Measurements from ENCODE around the gene PTPRZ1. TPM values are rescaled to one million over a fixed set of nuclear protein-coding genes. Genes with fewer than 3 reads are reported as not detected.

PTPRZ1 gene
- total RNA-seq, 6 experiments from 2014 or later, result 0.07 to 0.13 TPM; not detected in 4

GRCh38 chr7:121890833-121891232, 17.9 kb downstream of the PTPRZ1 start:
- no peak for TF ChIP-seq CTCF (IDR thresholded peaks at IDR 0.05)
- Mint-ChIP-seq H3K27me3 (ENCODE audit: insufficient read depth) (peaks cover 3% of the 10 kb centered on the region), H3K36me3 (ENCODE audit: low read depth) (no peaks in the 10 kb centered on the region), H3K4me3 (no peak overlapping the region), H3K27ac (no peak overlapping the region), H3K4me1 (ENCODE audit: low read depth) (no peaks in the 10 kb centered on the region), H3K9me3 (no peaks in the 10 kb centered on the region)
- no peak for DNase-seq

GRCh38 chr7:121891731-121892130, 18.8 kb downstream of the PTPRZ1 start:
- peaks cover 3% of the 10 kb centered on the region for H3K27me3 Mint-ChIP-seq (ENCODE audit: insufficient read depth)
- H3K9me3 Mint-ChIP-seq, result no peaks in the 10 kb centered on the region
- no peak for DNase-seq
- H3K4me3 Mint-ChIP-seq, result no peak overlapping the region
- TF ChIP-seq CTCF (IDR thresholded peaks at IDR 0.05), result no peak
- no peak overlapping the region for H3K27ac Mint-ChIP-seq
- no peaks in the 10 kb centered on the region for H3K4me1 Mint-ChIP-seq (ENCODE audit: low read depth)
- H3K36me3 Mint-ChIP-seq (ENCODE audit: low read depth), result no peaks in the 10 kb centered on the region

- Mint-ChIP-seq H3K27me3 (ENCODE audit: insufficient read depth) (no peaks in the 10 kb centered on the region), H3K4me1 (ENCODE audit: low read depth) (no peaks in the 10 kb centered on the region), H3K4me3 (no peak overlapping the region), H3K9me3 (no peaks in the 10 kb centered on the region), H3K36me3 (ENCODE audit: low read depth) (no peaks in the 10 kb centered on the region), H3K27ac (no peak overlapping the region)
- no peak for TF ChIP-seq CTCF (IDR thresholded peaks at IDR 0.05)
- DNase-seq, result no peak
These were observed 28.1 kb downstream of the PTPRZ1 start for GRCh38 chr7:121901026-121901425.

GRCh38 chr7:121904120-121904519, 31.2 kb downstream of the PTPRZ1 start:
- no peak for DNase-seq
- Mint-ChIP-seq H3K27me3 (ENCODE audit: insufficient read depth) (no peaks in the 10 kb centered on the region), H3K27ac (no peak overlapping the region), H3K9me3 (no peaks in the 10 kb centered on the region), H3K4me1 (ENCODE audit: low read depth) (no peaks in the 10 kb centered on the region), H3K4me3 (no peak overlapping the region), H3K36me3 (ENCODE audit: low read depth) (no peaks in the 10 kb centered on the region)
- no peak for TF ChIP-seq CTCF (IDR thresholded peaks at IDR 0.05)

- no peaks in the 10 kb centered on the region for H3K36me3 Mint-ChIP-seq (ENCODE audit: low read depth)
- no peak overlapping the region for H3K27ac Mint-ChIP-seq
- no peak overlapping the region for H3K4me3 Mint-ChIP-seq
- H3K27me3 Mint-ChIP-seq (ENCODE audit: insufficient read depth), result peaks cover 5% of the 10 kb centered on the region; the same call in 1 of the 2 replicates
- DNase-seq, result no peak
- no peaks in the 10 kb centered on the region for H3K9me3 Mint-ChIP-seq
- no peak for TF ChIP-seq CTCF (IDR thresholded peaks at IDR 0.05)
- no peaks in the 10 kb centered on the region for H3K4me1 Mint-ChIP-seq (ENCODE audit: low read depth)
These were observed 35.1 kb downstream of the PTPRZ1 start for GRCh38 chr7:121908042-121908441.

Measured in HFFc6 (cell line).